ENCODE measurements around the gene ING4.

The ING4 gene

GRCh38 chr12:6646276-6647082 lies 16.4 kb downstream of the ING4 start:
- peak overlapping the region in 1 of 2 experiments; percentile 73 for H3K27ac ChIP-seq (ENCODE audit: insufficient read depth in 1 of 2, low read depth in 1 of 2, low read length in 2 of 2, poor library complexity in 1 of 2, severe bottlenecking in 2 of 2)
- peaks cover 0 to 32% (median 0%) of the 10 kb centered on the region in 5 experiments for H3K9me3 ChIP-seq (ENCODE audit: control extremely low read depth in 1 of 5, control insufficient read depth in 4 of 5, insufficient read depth in 2 of 5, low read depth in 1 of 5, low read length in 4 of 5)
- peak overlapping the region; percentile 14 to 91 (median 77) for H3K4me3 ChIP-seq (ENCODE audit: control insufficient read depth in 1 of 7, extremely low read depth in 1 of 7, insufficient read depth in 4 of 7, low read depth in 2 of 7, low read length in 6 of 7)
- WGBS (ENCODE audit: insufficient coverage) = 64% methylated on average over 26 of the region's 28 CpGs
- H3K27me3 ChIP-seq (replicated peaks in 2 of 5; ENCODE audit: control insufficient read depth in 4 of 5, insufficient read depth in 5 of 5, low read length in 4 of 5) = no peaks in the 10 kb centered on the region
- DNase-seq = no peak
- ChIA-PET CTCF (interaction anchor here (1.3 to 6.5 kb wide), 5 partner anchors 11 to 61 kb away, joined by 3 to 69 read pairs (median 4); partner anchors contain the start of gene LPAR5), POLR2A (no interaction called here)
- H3K4me1 ChIP-seq (ENCODE audit: control extremely low read depth in 1 of 4, control insufficient read depth in 4 of 4, insufficient read depth in 4 of 4, low read length in 3 of 4) = peaks cover 3 to 29% (median 15%) of the 10 kb centered on the region in 4 experiments
- H3K36me3 ChIP-seq (ENCODE audit: control insufficient read depth in 4 of 4, insufficient read depth in 4 of 4, low read length in 3 of 4) = peaks cover 11 to 27% (median 21%) of the 10 kb centered on the region in 4 experiments

GRCh38 chr12:6644903-6645302 lies 18.0 kb downstream of the ING4 start:
- no peak for DNase-seq
- Histone ChIP-seq H3K4me1 (ENCODE audit: control extremely low read depth in 1 of 4, control insufficient read depth in 4 of 4, insufficient read depth in 4 of 4, low read length in 3 of 4) (peaks cover 3 to 29% (median 17%) of the 10 kb centered on the region in 4 experiments), H3K9me3 (ENCODE audit: control extremely low read depth in 1 of 5, control insufficient read depth in 4 of 5, insufficient read depth in 2 of 5, low read depth in 1 of 5, low read length in 4 of 5) (peaks cover 0 to 34% (median 0%) of the 10 kb centered on the region in 5 experiments), H3K4me3 (ENCODE audit: control insufficient read depth in 1 of 7, extremely low read depth in 1 of 7, insufficient read depth in 4 of 7, low read depth in 2 of 7, low read length in 6 of 7) (peak overlapping the region in 2 of 7 experiments; percentile 42 to 54), H3K36me3 (ENCODE audit: control insufficient read depth in 4 of 4, insufficient read depth in 4 of 4, low read length in 3 of 4) (peaks cover 2 to 13% (median 7%) of the 10 kb centered on the region in 4 experiments), H3K27ac (ENCODE audit: insufficient read depth in 1 of 2, low read depth in 1 of 2, low read length in 2 of 2, poor library complexity in 1 of 2, severe bottlenecking in 2 of 2) (no peak overlapping the region), H3K27me3 (replicated peaks in 2 of 5; ENCODE audit: control insufficient read depth in 4 of 5, insufficient read depth in 5 of 5, low read length in 4 of 5) (no peaks in the 10 kb centered on the region)
- 85% methylated on average over 5 of the region's 5 CpGs for WGBS (ENCODE audit: insufficient coverage)
- POLR2A ChIA-PET = no interaction called here
- CTCF ChIA-PET = interaction anchor here (0.7 to 6.5 kb wide), 13 partner anchors 10 to 299 kb away, joined by 3 to 69 read pairs (median 4); partner anchors contain the start of genes C12orf57, COPS7A, LPAR5 and RNU7-1

- peak in 1 of 3 donors; percentile 27 for DNase-seq
- ChIA-PET POLR2A (interaction anchor here (0.5 kb wide), 1 partner anchor 26 kb away, joined by 3 read pairs; no protein-coding TSS in a partner anchor), CTCF (interaction anchor here (0.8 to 6.5 kb wide), 12 partner anchors 10 to 82 kb away, joined by 3 to 69 read pairs (median 5); partner anchors contain the start of gene LPAR5)
- Histone ChIP-seq H3K27me3 (replicated peaks in 2 of 5; ENCODE audit: control insufficient read depth in 4 of 5, insufficient read depth in 5 of 5, low read length in 4 of 5) (no peaks in the 10 kb centered on the region), H3K27ac (ENCODE audit: insufficient read depth in 1 of 2, low read depth in 1 of 2, low read length in 2 of 2, poor library complexity in 1 of 2, severe bottlenecking in 2 of 2) (peak overlapping the region in 1 of 2 experiments; percentile 47), H3K4me1 (ENCODE audit: control extremely low read depth in 1 of 4, control insufficient read depth in 4 of 4, insufficient read depth in 4 of 4, low read length in 3 of 4) (peaks cover 3 to 36% (median 22%) of the 10 kb centered on the region in 4 experiments), H3K36me3 (ENCODE audit: control insufficient read depth in 4 of 4, insufficient read depth in 4 of 4, low read length in 3 of 4) (peaks cover 2 to 13% (median 6%) of the 10 kb centered on the region in 4 experiments), H3K4me3 (ENCODE audit: control insufficient read depth in 1 of 7, extremely low read depth in 1 of 7, insufficient read depth in 4 of 7, low read depth in 2 of 7, low read length in 6 of 7) (peak overlapping the region in 5 of 7 experiments; percentile 9 to 65 (median 50)), H3K9me3 (ENCODE audit: control extremely low read depth in 1 of 5, control insufficient read depth in 4 of 5, insufficient read depth in 2 of 5, low read depth in 1 of 5, low read length in 4 of 5) (peaks cover 0 to 34% (median 0%) of the 10 kb centered on the region in 5 experiments)
- 19% methylated on average over 6 of the region's 6 CpGs for WGBS (ENCODE audit: insufficient coverage)
Measured at GRCh38 chr12:6644257-6644596, 18.7 kb downstream of the ING4 start.

- peaks cover 0 to 34% (median 0%) of the 10 kb centered on the region in 5 experiments for H3K9me3 ChIP-seq (ENCODE audit: control extremely low read depth in 1 of 5, control insufficient read depth in 4 of 5, insufficient read depth in 2 of 5, low read depth in 1 of 5, low read length in 4 of 5)
- POLR2A ChIA-PET = interaction anchor here (0.5 to 0.6 kb wide), 2 partner anchors 26 to 34 kb away, joined by 3 to 6 read pairs; no protein-coding TSS in a partner anchor
- WGBS (ENCODE audit: insufficient coverage) = 81% methylated on average over 5 of the region's 6 CpGs
- H3K4me1 ChIP-seq (ENCODE audit: control extremely low read depth in 1 of 4, control insufficient read depth in 4 of 4, insufficient read depth in 4 of 4, low read length in 3 of 4) = peaks cover 3 to 41% (median 27%) of the 10 kb centered on the region in 4 experiments
- H3K27ac ChIP-seq (ENCODE audit: insufficient read depth in 1 of 2, low read depth in 1 of 2, low read length in 2 of 2, poor library complexity in 1 of 2, severe bottlenecking in 2 of 2) = no peak overlapping the region
- H3K4me3 ChIP-seq (ENCODE audit: control insufficient read depth in 1 of 7, extremely low read depth in 1 of 7, insufficient read depth in 4 of 7, low read depth in 2 of 7, low read length in 6 of 7) = peak overlapping the region in 4 of 7 experiments; percentile 42 to 65 (median 52)
- no peaks in the 10 kb centered on the region for H3K27me3 ChIP-seq (replicated peaks in 2 of 5; ENCODE audit: control insufficient read depth in 4 of 5, insufficient read depth in 5 of 5, low read length in 4 of 5)
- CTCF ChIA-PET = interaction anchor here (1.1 to 6.5 kb wide), 10 partner anchors 9 to 52 kb away, joined by 3 to 69 read pairs (median 6); partner anchors contain the start of gene LPAR5
- H3K36me3 ChIP-seq (ENCODE audit: control insufficient read depth in 4 of 4, insufficient read depth in 4 of 4, low read length in 3 of 4) = peaks cover 2 to 13% (median 6%) of the 10 kb centered on the region in 4 experiments
- DNase-seq = peak in 1 of 3 donors; percentile 19
Measured at GRCh38 chr12:6643569-6644256, 19.2 kb downstream of the ING4 start.

- DNase-seq = no peak
- no peaks in the 10 kb centered on the region for H3K36me3 ChIP-seq (ENCODE audit: control insufficient read depth in 4 of 4, insufficient read depth in 4 of 4, low read length in 3 of 4)
- H3K4me3 ChIP-seq (ENCODE audit: control insufficient read depth in 1 of 7, extremely low read depth in 1 of 7, insufficient read depth in 4 of 7, low read depth in 2 of 7, low read length in 6 of 7) = no peak overlapping the region
- H3K4me1 ChIP-seq (ENCODE audit: control extremely low read depth in 1 of 4, control insufficient read depth in 4 of 4, insufficient read depth in 4 of 4, low read length in 3 of 4) = peaks cover 5 to 48% (median 43%) of the 10 kb centered on the region in 4 experiments
- H3K27ac ChIP-seq (ENCODE audit: insufficient read depth in 1 of 2, low read depth in 1 of 2, low read length in 2 of 2, poor library complexity in 1 of 2, severe bottlenecking in 2 of 2) = no peak overlapping the region
- no peaks in the 10 kb centered on the region for H3K27me3 ChIP-seq (replicated peaks in 2 of 5; ENCODE audit: control insufficient read depth in 4 of 5, insufficient read depth in 5 of 5, low read length in 4 of 5)
- CTCF ChIA-PET = interaction anchor here (1.0 to 4.3 kb wide), 5 partner anchors 13 to 45 kb away, joined by 3 to 18 read pairs (median 4); no protein-coding TSS in a partner anchor
- H3K9me3 ChIP-seq (ENCODE audit: control extremely low read depth in 1 of 5, control insufficient read depth in 4 of 5, insufficient read depth in 2 of 5, low read depth in 1 of 5, low read length in 4 of 5) = peaks cover 0 to 29% (median 0%) of the 10 kb centered on the region in 5 experiments
- POLR2A ChIA-PET = no interaction called here
- WGBS (ENCODE audit: insufficient coverage) = 90% methylated on average over 4 of the region's 4 CpGs
Measured at GRCh38 chr12:6641131-6641530, 21.8 kb downstream of the ING4 start.

- POLR2A ChIA-PET = no interaction called here
- DNase-seq = no peak
- peaks cover 0 to 29% (median 0%) of the 10 kb centered on the region in 5 experiments for H3K9me3 ChIP-seq (ENCODE audit: control extremely low read depth in 1 of 5, control insufficient read depth in 4 of 5, insufficient read depth in 2 of 5, low read depth in 1 of 5, low read length in 4 of 5)
- no peak overlapping the region for H3K27ac ChIP-seq (ENCODE audit: insufficient read depth in 1 of 2, low read depth in 1 of 2, low read length in 2 of 2, poor library complexity in 1 of 2, severe bottlenecking in 2 of 2)
- H3K4me1 ChIP-seq (ENCODE audit: control extremely low read depth in 1 of 4, control insufficient read depth in 4 of 4, insufficient read depth in 4 of 4, low read length in 3 of 4) = peaks cover 5 to 55% (median 49%) of the 10 kb centered on the region in 4 experiments
- WGBS (ENCODE audit: insufficient coverage) = 89% methylated on average over 2 of the region's 4 CpGs
- CTCF ChIA-PET = interaction anchor here (1.0 to 4.3 kb wide), 6 partner anchors 13 to 45 kb away, joined by 3 to 18 read pairs (median 4); no protein-coding TSS in a partner anchor
- H3K4me3 ChIP-seq (ENCODE audit: control insufficient read depth in 1 of 7, extremely low read depth in 1 of 7, insufficient read depth in 4 of 7, low read depth in 2 of 7, low read length in 6 of 7) = no peak overlapping the region
- H3K27me3 ChIP-seq (replicated peaks in 2 of 5; ENCODE audit: control insufficient read depth in 4 of 5, insufficient read depth in 5 of 5, low read length in 4 of 5) = no peaks in the 10 kb centered on the region
- H3K36me3 ChIP-seq (ENCODE audit: control insufficient read depth in 4 of 4, insufficient read depth in 4 of 4, low read length in 3 of 4) = no peaks in the 10 kb centered on the region
Measured at GRCh38 chr12:6640497-6640896, 22.4 kb downstream of the ING4 start.

All from common myeloid progenitor, CD34-positive (primary cell).